PC-9 (cell line): ENCODE data around the gene NT5DC4.

ENCODE experiments used
- CTCF ChIP-seq: fragments of 200-600 bp; sonication (generic); conservative IDR thresholded peaks from 2 replicates; pipeline ENCODE4 v1.6.1; 2017; ENCODE audit warnings: mixed run types, antibody characterized with exemption, mild to moderate bottlenecking, moderate library complexity
- EZH2 ChIP-seq: fragments of 200-600 bp; sonication (generic); IDR thresholded peaks from 2 replicates; pipeline ENCODE4 v1.8.0; 2017; ENCODE audit warnings: antibody characterized with exemption, low read depth

DNA sequence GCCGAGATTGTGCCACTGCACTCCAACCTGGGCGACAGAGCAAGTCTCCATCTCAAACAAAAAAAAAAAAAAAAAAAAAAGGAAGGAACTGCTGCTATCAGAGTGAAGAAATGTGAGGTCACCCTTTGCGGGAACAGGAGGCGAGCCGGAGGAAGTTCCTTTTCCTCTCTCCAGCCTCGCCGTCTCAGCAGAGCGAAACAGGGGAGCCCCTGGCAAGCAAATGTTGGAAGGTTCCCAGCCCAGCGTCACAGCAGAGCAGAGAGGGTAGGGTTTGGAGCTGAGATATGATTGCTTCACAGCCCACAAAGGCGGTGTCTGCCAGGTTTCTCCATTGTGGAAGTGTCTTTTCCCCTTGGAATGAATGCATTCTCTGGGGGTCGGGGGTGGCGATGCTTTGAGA, 46.6 kb upstream of the NT5DC4 start:
- TF ChIP-seq CTCF, result no peak
- no peak for TF ChIP-seq EZH2
